Measurements from ENCODE around the gene FRMD1. TPM values are rescaled to one million over a fixed set of nuclear protein-coding genes. Genes with fewer than 3 reads are reported as not detected.

The FRMD1 gene
- total RNA-seq, 2 donors from 2014 or later: not detected

DNA sequence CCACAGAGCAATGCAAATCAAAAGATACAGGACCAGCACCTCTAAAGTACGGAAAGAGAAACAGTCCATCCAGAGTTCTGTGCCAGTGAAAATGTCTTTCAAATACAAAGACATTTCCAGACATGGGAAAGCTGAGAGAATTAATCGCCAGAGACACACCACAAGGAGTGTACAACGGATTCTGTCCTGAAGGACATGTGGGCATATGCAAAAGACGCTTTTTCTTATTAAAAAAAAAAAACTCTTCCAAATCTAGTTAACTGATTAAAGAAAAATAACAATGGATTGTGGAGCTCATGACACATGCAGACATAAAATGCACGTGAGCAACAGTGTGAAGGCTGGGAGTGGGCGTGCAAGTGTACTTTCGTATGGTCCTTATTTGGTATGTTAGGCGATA lies 58.8 kb downstream of the FRMD1 start:
- H3K36me3 ChIP-seq (ENCODE audit: control insufficient read depth, insufficient read depth, low read length): no peaks in the 10 kb centered on the region
- no peak overlapping the region for H3K4me3 ChIP-seq (ENCODE audit: low read length)
- H3K9ac ChIP-seq (ENCODE audit: extremely low read depth, low read length, poor library complexity, severe bottlenecking): no peak overlapping the region
- peaks cover 2% of the 10 kb centered on the region for H3K9me3 Mint-ChIP-seq
- no peak for DNase-seq
- H3K27ac Mint-ChIP-seq: no peak overlapping the region
- TF ChIP-seq, protein P1, sequence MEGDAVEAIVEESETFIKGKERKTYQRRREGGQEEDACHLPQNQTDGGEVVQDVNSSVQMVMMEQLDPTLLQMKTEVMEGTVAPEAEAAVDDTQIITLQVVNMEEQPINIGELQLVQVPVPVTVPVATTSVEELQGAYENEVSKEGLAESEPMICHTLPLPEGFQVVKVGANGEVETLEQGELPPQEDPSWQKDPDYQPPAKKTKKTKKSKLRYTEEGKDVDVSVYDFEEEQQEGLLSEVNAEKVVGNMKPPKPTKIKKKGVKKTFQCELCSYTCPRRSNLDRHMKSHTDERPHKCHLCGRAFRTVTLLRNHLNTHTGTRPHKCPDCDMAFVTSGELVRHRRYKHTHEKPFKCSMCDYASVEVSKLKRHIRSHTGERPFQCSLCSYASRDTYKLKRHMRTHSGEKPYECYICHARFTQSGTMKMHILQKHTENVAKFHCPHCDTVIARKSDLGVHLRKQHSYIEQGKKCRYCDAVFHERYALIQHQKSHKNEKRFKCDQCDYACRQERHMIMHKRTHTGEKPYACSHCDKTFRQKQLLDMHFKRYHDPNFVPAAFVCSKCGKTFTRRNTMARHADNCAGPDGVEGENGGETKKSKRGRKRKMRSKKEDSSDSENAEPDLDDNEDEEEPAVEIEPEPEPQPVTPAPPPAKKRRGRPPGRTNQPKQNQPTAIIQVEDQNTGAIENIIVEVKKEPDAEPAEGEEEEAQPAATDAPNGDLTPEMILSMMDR (conservative IDR thresholded peaks at IDR 0.05): no peak
- H3K36me3 Mint-ChIP-seq (ENCODE audit: low read depth): no peaks in the 10 kb centered on the region
- no peak overlapping the region for H3K27ac ChIP-seq (ENCODE audit: low read depth, low read length)
- WGBS, 2 experiments (ENCODE audit: insufficient coverage in 1 of 2, insufficient read length in 1 of 2): 92 to 95% methylated on average over 5 to 8 of the region's 8 CpGs
- no peaks in the 10 kb centered on the region for H3K27me3 Mint-ChIP-seq (ENCODE audit: insufficient read depth)
- H3K4me3 Mint-ChIP-seq: no peak overlapping the region
- H3K4me1 ChIP-seq (ENCODE audit: control insufficient read depth, insufficient read depth, low read length): no peaks in the 10 kb centered on the region
- H3K9me3 ChIP-seq (ENCODE audit: control insufficient read depth, low read length): peaks cover 5% of the 10 kb centered on the region
- no peaks in the 10 kb centered on the region for H3K27me3 ChIP-seq (ENCODE audit: control insufficient read depth, insufficient read depth, low read length, poor library complexity, severe bottlenecking)
- no peaks in the 10 kb centered on the region for H3K4me1 Mint-ChIP-seq

DNA sequence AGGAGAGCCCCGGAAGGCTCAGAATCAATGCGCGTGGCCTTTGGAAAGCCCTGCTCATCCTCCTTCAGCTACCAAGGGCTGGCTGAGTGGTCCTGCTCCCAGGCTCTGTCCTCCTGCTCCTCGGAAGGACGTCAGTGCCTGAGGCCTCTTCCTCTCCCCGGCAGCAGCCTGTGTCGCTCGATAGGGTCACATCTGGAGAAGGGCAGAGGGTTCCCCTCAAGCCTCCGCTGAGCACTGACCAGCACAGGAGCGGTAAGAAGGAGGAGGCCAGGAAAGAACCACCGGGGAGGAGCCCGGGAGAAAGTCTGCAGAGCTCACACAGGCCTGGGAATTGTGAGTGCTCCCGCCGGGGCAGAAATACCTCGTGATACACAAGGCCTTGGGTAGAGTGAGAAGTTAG lies 60.3 kb downstream of the FRMD1 start:
- peaks cover 5% of the 10 kb centered on the region for H3K9me3 ChIP-seq (ENCODE audit: control insufficient read depth, low read length)
- H3K36me3 ChIP-seq (ENCODE audit: control insufficient read depth, insufficient read depth, low read length): no peaks in the 10 kb centered on the region
- WGBS, 2 experiments (ENCODE audit: insufficient coverage in 1 of 2, insufficient read length in 1 of 2): 91 to 97% methylated on average over 10 to 15 of the region's 15 CpGs
- Mint-ChIP-seq H3K9me3 (peaks cover 2% of the 10 kb centered on the region), H3K4me1 (no peaks in the 10 kb centered on the region), H3K4me3 (no peak overlapping the region), H3K36me3 (ENCODE audit: low read depth) (no peaks in the 10 kb centered on the region), H3K27ac (no peak overlapping the region), H3K27me3 (ENCODE audit: insufficient read depth) (no peaks in the 10 kb centered on the region)
- no peaks in the 10 kb centered on the region for H3K27me3 ChIP-seq (ENCODE audit: control insufficient read depth, insufficient read depth, low read length, poor library complexity, severe bottlenecking)
- H3K9ac ChIP-seq (ENCODE audit: extremely low read depth, low read length, poor library complexity, severe bottlenecking): no peak overlapping the region
- DNase-seq: no peak
- TF ChIP-seq, protein P1 (conservative IDR thresholded peaks at IDR 0.05): no peak
- no peaks in the 10 kb centered on the region for H3K4me1 ChIP-seq (ENCODE audit: control insufficient read depth, insufficient read depth, low read length)
- no peak overlapping the region for H3K4me3 ChIP-seq (ENCODE audit: low read length)
- H3K27ac ChIP-seq (ENCODE audit: low read depth, low read length): no peak overlapping the region

DNA sequence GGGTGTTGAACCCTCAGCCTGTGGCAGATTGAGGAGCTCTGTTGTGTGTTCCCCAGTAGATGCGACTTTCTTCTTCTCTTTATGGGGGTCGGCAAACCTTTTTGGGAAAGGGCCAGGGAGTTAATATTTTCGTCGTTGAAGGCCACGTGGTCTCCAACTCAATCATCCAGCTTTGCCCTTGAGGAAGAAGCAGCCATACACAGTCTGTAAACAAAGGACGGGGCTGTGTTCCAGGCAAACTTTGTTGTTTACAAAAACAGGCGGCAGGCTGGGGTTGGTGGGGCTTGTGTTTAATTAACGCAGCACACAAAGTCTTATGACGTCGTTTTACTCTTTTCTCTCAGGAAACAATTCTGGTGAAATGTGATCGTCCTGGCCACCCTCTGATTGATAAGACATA lies 61.4 kb downstream of the FRMD1 start:
- TF ChIP-seq, protein P1 (conservative IDR thresholded peaks at IDR 0.05): no peak
- 93 to 98% methylated on average over 6 to 11 of the region's 11 CpGs for WGBS, 2 experiments (ENCODE audit: insufficient coverage in 1 of 2, insufficient read length in 1 of 2)

More for the DNA sequence above, 61.4 kb downstream of the FRMD1 start:
- no peaks in the 10 kb centered on the region for H3K4me1 ChIP-seq (ENCODE audit: control insufficient read depth, insufficient read depth, low read length)
- no peak overlapping the region for H3K4me3 ChIP-seq (ENCODE audit: low read length)
- no peaks in the 10 kb centered on the region for H3K36me3 Mint-ChIP-seq (ENCODE audit: low read depth)
- no peak overlapping the region for H3K4me3 Mint-ChIP-seq
- peaks cover 2% of the 10 kb centered on the region for H3K9me3 Mint-ChIP-seq
- H3K4me1 Mint-ChIP-seq: no peaks in the 10 kb centered on the region
- H3K9me3 ChIP-seq (ENCODE audit: control insufficient read depth, low read length): peaks cover 5% of the 10 kb centered on the region
- H3K27ac Mint-ChIP-seq: no peak overlapping the region
- H3K27me3 Mint-ChIP-seq (ENCODE audit: insufficient read depth): no peaks in the 10 kb centered on the region
- DNase-seq: no peak
- no peaks in the 10 kb centered on the region for H3K36me3 ChIP-seq (ENCODE audit: control insufficient read depth, insufficient read depth, low read length)
- no peak overlapping the region for H3K27ac ChIP-seq (ENCODE audit: low read depth, low read length)
- H3K27me3 ChIP-seq (ENCODE audit: control insufficient read depth, insufficient read depth, low read length, poor library complexity, severe bottlenecking): no peaks in the 10 kb centered on the region
- no peak overlapping the region for H3K9ac ChIP-seq (ENCODE audit: extremely low read depth, low read length, poor library complexity, severe bottlenecking)

Data from endodermal cell (in vitro differentiated cells).